Prostate gland (tissue), 2 donors: ENCODE results near the gene DKC1. TPM values are rescaled to one million over a fixed set of nuclear protein-coding genes. Genes with fewer than 3 reads are reported as not detected.

Experiments
- DNase-seq: peaks from one replicate; pipeline ENCODE4 v3.0.0-alpha.2; 2019; ENCODE audit warnings: low spot score
- H3K27ac ChIP-seq, 2 donors: fragments of 200-600 bp; sonication (generic); 2 replicates each; pipeline ENCODE4 v1.5.1; 2017 to 2019
- H3K27me3 ChIP-seq: fragments of 200-600 bp; sonication (generic); replicated peaks from 2 replicates; pipeline ENCODE4 v1.5.1; 2019; ENCODE audit not compliant: insufficient read depth
- H3K36me3 ChIP-seq, 2 donors: fragments of 200-600 bp; sonication (generic); 1 replicate in 1 of 2; 2 replicates in 1 of 2; pipeline versions ENCODE4 v1.5.1 to v1.8.1; 2017 to 2019
- H3K4me1 ChIP-seq: fragments of 200-600 bp; sonication (generic); replicated peaks from 2 replicates; pipeline ENCODE4 v1.5.1; 2019
- H3K4me3 ChIP-seq, 2 donors: fragments of 200-600 bp; sonication (generic); 2 replicates each; pipeline ENCODE4 v1.5.1; 2017 to 2019
- H3K9me3 ChIP-seq: fragments of 200-600 bp; sonication (generic); 2 replicates; pipeline ENCODE4 v1.5.1; 2017
- CTCF ChIP-seq, 4 experiments: fragments of 200-600 bp in 2 of 4; fragments of 450-650 bp in 2 of 4; sonication (generic) in 2 of 4; IDR thresholded peaks; 1 replicate in 3 of 4; 2 replicates in 1 of 4; pipeline ENCODE4 v1.5.1; 2016 to 2019; ENCODE audit warnings: antibody characterized with exemption in 4 of 4, mild to moderate bottlenecking in 2 of 4, moderate library complexity in 2 of 4
- POLR2A ChIP-seq: fragments of 450-650 bp; IDR thresholded peaks from one replicate; pipeline ENCODE4 v1.6.1; 2016; ENCODE audit warnings: antibody characterized with exemption, mild to moderate bottlenecking
- POLR2AphosphoS5 ChIP-seq: sonication (generic); formaldehyde crosslinking; IDR thresholded peaks from one replicate; pipeline ENCODE4 v1.6.1; 2017; ENCODE audit warnings: antibody characterized with exemption
- WGBS: methylation state at CpG from one replicate; pipeline ENCODE4 v1.1.5; 2018; 5-methylcytosine and 5-hydroxymethylcytosine counted together
- intact Hi-C: fragments of 100-400 bp; cut with DNase I; formaldehyde crosslinking; loops from one replicate; pipeline ENCODE4 v1.14.2; 2022
- total RNA-seq, 2 donors: library from RNA; depleted of rRNA; stranded (reverse); fragments of >200 nt; gene quantifications; one replicate each; pipeline ENCODE4 v1.1.0, GENCODE V29; 2016

The DKC1 gene
- total RNA-seq, 2 donors from 2014 or later: 22.6 to 58.2 TPM

- no peaks in the 10 kb centered on the region for H3K36me3 ChIP-seq
- 77% methylated on average over 13 of the region's 13 CpGs for WGBS
- no peak overlapping the region for H3K27ac ChIP-seq
- H3K4me1 ChIP-seq: no peaks in the 10 kb centered on the region
- intact Hi-C loops: no loop called here
- DNase-seq: no peak
- H3K4me3 ChIP-seq: no peak overlapping the region
- no peak for TF ChIP-seq CTCF (IDR thresholded peaks at IDR 0.05)
- no peaks in the 10 kb centered on the region for H3K27me3 ChIP-seq
- H3K9me3 ChIP-seq: no peaks in the 10 kb centered on the region
Observed at GRCh38 chrX:154784149-154784995, 21.7 kb downstream of the DKC1 start.

GRCh38 chrX:154785716-154786115, 23.1 kb downstream of the DKC1 start:
- H3K27me3 ChIP-seq: no peaks in the 10 kb centered on the region
- intact Hi-C loops: no loop called here
- DNase-seq: no peak
- no peaks in the 10 kb centered on the region for H3K36me3 ChIP-seq
- TF ChIP-seq CTCF (IDR thresholded peaks at IDR 0.05) (no peak), POLR2A (no peak)
- no peaks in the 10 kb centered on the region for H3K9me3 ChIP-seq
- no peak overlapping the region for H3K4me3 ChIP-seq
- no peaks in the 10 kb centered on the region for H3K4me1 ChIP-seq
- no peak overlapping the region for H3K27ac ChIP-seq
- 74% methylated on average over 6 of the region's 6 CpGs for WGBS

- no peaks in the 10 kb centered on the region for H3K27me3 ChIP-seq
- no peaks in the 10 kb centered on the region for H3K36me3 ChIP-seq
- no peaks in the 10 kb centered on the region for H3K9me3 ChIP-seq
- DNase-seq: no peak
- no peaks in the 10 kb centered on the region for H3K4me1 ChIP-seq
- no peak overlapping the region for H3K27ac ChIP-seq
- intact Hi-C loops: no loop called here
- H3K4me3 ChIP-seq: no peak overlapping the region
- TF ChIP-seq POLR2A (no peak), CTCF (IDR thresholded peaks at IDR 0.05) (no peak), POLR2AphosphoS5 (no peak)
- 79% methylated on average over 4 of the region's 4 CpGs for WGBS
Observed at GRCh38 chrX:154791467-154791866, 28.8 kb downstream of the DKC1 start.

- Histone ChIP-seq H3K4me1 (no peaks in the 10 kb centered on the region), H3K27ac (no peak overlapping the region), H3K36me3 (no peaks in the 10 kb centered on the region), H3K27me3 (no peaks in the 10 kb centered on the region), H3K9me3 (no peaks in the 10 kb centered on the region), H3K4me3 (no peak overlapping the region)
- TF ChIP-seq POLR2AphosphoS5: no peak
- TF ChIP-seq CTCF (IDR thresholded peaks at IDR 0.05): no peak
- no peak for TF ChIP-seq POLR2A
- DNase-seq: no peak
- 94% methylated on average over 6 of the region's 8 CpGs for WGBS
- intact Hi-C loops: no loop called here
Observed at GRCh38 chrX:154791939-154792338, 29.3 kb downstream of the DKC1 start.
